Osteocyte (in vitro differentiated cells): ENCODE results near the gene FAM200C. TPM values are rescaled to one million over a fixed set of nuclear protein-coding genes. Genes with fewer than 3 reads are reported as not detected.

Experiments used
- DNase-seq: peaks from one replicate; pipeline ENCODE4 v3.0.0; 2021; ENCODE audit warnings: mixed read lengths; ENCODE audit not compliant: unreplicated experiment; ENCODE audit errors: extremely low spot score
- H3K27ac Mint-ChIP-seq: one replicate; pipeline ENCODE4 v1.8.0; 2021; ENCODE audit warnings: mild to moderate bottlenecking, mixed read lengths; ENCODE audit not compliant: unreplicated experiment
- H3K27me3 Mint-ChIP-seq: one replicate; pipeline ENCODE4 v1.8.0; 2021; ENCODE audit warnings: mixed read lengths; ENCODE audit not compliant: unreplicated experiment
- H3K36me3 Mint-ChIP-seq: one replicate; pipeline ENCODE4 v1.8.0; 2021; ENCODE audit warnings: mixed read lengths; ENCODE audit not compliant: unreplicated experiment
- H3K4me1 Mint-ChIP-seq: one replicate; pipeline ENCODE4 v1.8.0; 2021; ENCODE audit warnings: mixed read lengths; ENCODE audit not compliant: unreplicated experiment
- H3K4me3 Mint-ChIP-seq: one replicate; pipeline ENCODE4 v1.8.0; 2021; ENCODE audit warnings: mild to moderate bottlenecking, moderate library complexity, mixed read lengths; ENCODE audit not compliant: unreplicated experiment
- H3K9me3 Mint-ChIP-seq: one replicate; pipeline ENCODE4 v1.8.0; 2021; ENCODE audit warnings: mixed read lengths; ENCODE audit not compliant: unreplicated experiment
- CTCF ChIP-seq: fragments of 200-600 bp; sonication (generic); IDR thresholded peaks from 2 replicates; pipeline ENCODE4 v1.5.0; 2021; ENCODE audit warnings: antibody characterized with exemption, mild to moderate bottlenecking, moderate library complexity
- total RNA-seq: library from RNA; stranded (reverse); gene quantifications from 2 replicates; pipeline ENCODE4 v1.2.1, GENCODE V29; 2021

The FAM200C gene
- total RNA-seq, 1 donor from 2014 or later: 4.3 TPM

- no peaks in the 10 kb centered on the region for H3K4me1 Mint-ChIP-seq
- no peak for DNase-seq
- H3K27me3 Mint-ChIP-seq: no peaks in the 10 kb centered on the region
- no peak for TF ChIP-seq CTCF
- H3K27ac Mint-ChIP-seq: no peak overlapping the region
- no peak overlapping the region for H3K4me3 Mint-ChIP-seq
- no peaks in the 10 kb centered on the region for H3K36me3 Mint-ChIP-seq
- no peaks in the 10 kb centered on the region for H3K9me3 Mint-ChIP-seq
These were observed 47.5 kb downstream of the FAM200C start for GRCh38 chr5:160352308-160352707.

GRCh38 chr5:160349935-160350303, 49.9 kb downstream of the FAM200C start:
- Mint-ChIP-seq H3K27ac (no peak overlapping the region), H3K36me3 (no peaks in the 10 kb centered on the region), H3K27me3 (no peaks in the 10 kb centered on the region), H3K4me1 (peaks cover 2% of the 10 kb centered on the region), H3K4me3 (no peak overlapping the region), H3K9me3 (no peaks in the 10 kb centered on the region)
- no peak for DNase-seq
- TF ChIP-seq CTCF: no peak

GRCh38 chr5:160349249-160349934, 50.5 kb downstream of the FAM200C start:
- no peak overlapping the region for H3K27ac Mint-ChIP-seq
- TF ChIP-seq CTCF: no peak
- no peaks in the 10 kb centered on the region for H3K27me3 Mint-ChIP-seq
- H3K9me3 Mint-ChIP-seq: no peaks in the 10 kb centered on the region
- no peak overlapping the region for H3K4me3 Mint-ChIP-seq
- DNase-seq: no peak
- H3K4me1 Mint-ChIP-seq: peaks cover 2% of the 10 kb centered on the region
- H3K36me3 Mint-ChIP-seq: no peaks in the 10 kb centered on the region

- Mint-ChIP-seq H3K4me1 (peaks cover 2% of the 10 kb centered on the region), H3K27ac (no peak overlapping the region), H3K4me3 (no peak overlapping the region), H3K36me3 (no peaks in the 10 kb centered on the region), H3K27me3 (no peaks in the 10 kb centered on the region), H3K9me3 (no peaks in the 10 kb centered on the region)
- TF ChIP-seq CTCF: no peak
- no peak for DNase-seq
These were observed 51.8 kb downstream of the FAM200C start for GRCh38 chr5:160348080-160348479.

- peaks cover 2% of the 10 kb centered on the region for H3K4me1 Mint-ChIP-seq
- no peak overlapping the region for H3K27ac Mint-ChIP-seq
- H3K9me3 Mint-ChIP-seq: no peaks in the 10 kb centered on the region
- no peaks in the 10 kb centered on the region for H3K27me3 Mint-ChIP-seq
- H3K36me3 Mint-ChIP-seq: no peaks in the 10 kb centered on the region
- H3K4me3 Mint-ChIP-seq: no peak overlapping the region
- DNase-seq: no peak
- no peak for TF ChIP-seq CTCF
These were observed 52.4 kb downstream of the FAM200C start for GRCh38 chr5:160347448-160347847.

Other genes starting within 250 kb of the FAM200C start
- gene FABP6, start 170.5 kb downstream of the FAM200C start, total RNA-seq: not detected in 2 replicates
- gene CCNJL, start 87.5 kb downstream of the FAM200C start, total RNA-seq: 8.2 and 8.4 TPM in 2 replicates
- 0.16 and 0.19 TPM in 2 replicates for gene C1QTNF2, start 29.4 kb downstream of the FAM200C start, total RNA-seq
- 34.8 and 54.1 TPM in 2 replicates for gene SLU7, start 19.0 kb upstream of the FAM200C start, total RNA-seq
- gene PTTG1, start 21.8 kb upstream of the FAM200C start, total RNA-seq: 20.7 and 21.3 TPM in 2 replicates